NCI-H82 treated with DMSO at 0.1 percent for 48 hours (cell line): ENCODE data around the gene MGMT.

Experiments used
- DNase-seq: peaks from one replicate; lab custom pipeline; 2025; ENCODE audit not compliant: unreplicated experiment; lab: John Stamatoyannopoulos, UW

Gene MGMT

DNA sequence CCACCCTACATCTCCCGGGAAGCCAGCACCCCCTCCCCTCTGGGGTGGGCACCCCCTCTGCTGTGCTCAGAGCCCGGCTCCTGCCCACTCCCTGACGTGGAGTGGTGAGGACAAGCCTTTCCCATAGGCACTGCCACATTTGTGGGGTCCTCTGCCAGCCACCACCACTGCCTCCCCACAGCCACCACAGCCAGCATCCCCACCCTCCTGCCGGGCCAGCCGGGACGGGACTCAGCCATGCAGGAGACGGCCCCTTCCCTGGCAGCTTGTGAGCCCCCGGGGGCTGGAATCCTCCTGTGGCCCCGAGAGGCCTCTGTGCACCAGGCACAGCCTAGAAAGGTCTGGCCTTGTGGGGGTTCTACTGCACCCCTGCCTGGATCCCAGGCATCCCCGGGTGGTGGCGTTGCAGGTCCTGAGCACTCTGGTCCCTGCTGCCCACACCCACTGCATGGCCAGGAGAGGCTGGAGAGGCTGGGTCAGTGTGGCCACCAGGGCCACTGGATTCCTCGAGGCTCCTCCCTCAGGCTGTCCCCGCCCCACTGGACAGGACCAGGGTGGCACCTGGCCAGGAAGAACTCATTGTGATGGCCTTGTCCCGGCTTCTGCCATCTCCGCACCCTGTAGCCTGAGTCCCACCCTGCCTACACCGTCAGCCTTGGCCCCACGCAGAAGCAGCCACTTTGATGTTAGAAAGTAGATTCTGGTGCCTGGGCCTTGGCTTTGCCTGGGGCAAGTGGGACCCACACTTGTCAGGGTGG is 349.0 kb downstream of the MGMT start:
- no peak for DNase-seq

DNA sequence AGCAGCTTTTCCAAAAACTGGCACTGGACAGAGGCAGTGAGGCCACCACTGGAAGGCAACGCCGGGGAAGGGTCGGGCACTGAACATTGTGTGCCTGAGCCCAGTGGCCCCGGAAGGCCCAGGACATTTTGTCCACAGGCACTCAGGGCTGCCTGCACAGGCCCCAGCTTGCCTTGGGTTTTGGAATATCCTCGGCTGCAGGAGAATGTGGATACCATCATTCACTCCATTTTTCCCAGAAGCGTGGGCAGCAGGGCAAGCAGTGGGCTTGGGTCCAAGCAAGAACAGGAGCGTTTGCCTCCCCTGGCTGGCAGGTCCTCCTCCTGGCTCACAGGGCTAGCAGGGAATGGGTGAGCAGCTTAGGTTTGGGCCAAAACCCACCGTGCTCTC is 349.6 kb downstream of the MGMT start:
- no peak for DNase-seq
